HG02610 (cell line): ENCODE data around the gene ZDHHC17.
"Not testable (repeated sequence)": the region's sequence is repeated elsewhere in the genome, so short reads cannot be mapped to it uniquely, and the experiment has no call there.

ENCODE experiments used
- ATAC-seq: cut with Tn5 transposase; IDR thresholded peaks from one replicate; pipeline ENCODE4 v1.9.1; 2021; ENCODE audit warnings: mild to moderate bottlenecking, moderate library complexity; ENCODE audit not compliant: unreplicated experiment

ZDHHC17 gene, protein sequence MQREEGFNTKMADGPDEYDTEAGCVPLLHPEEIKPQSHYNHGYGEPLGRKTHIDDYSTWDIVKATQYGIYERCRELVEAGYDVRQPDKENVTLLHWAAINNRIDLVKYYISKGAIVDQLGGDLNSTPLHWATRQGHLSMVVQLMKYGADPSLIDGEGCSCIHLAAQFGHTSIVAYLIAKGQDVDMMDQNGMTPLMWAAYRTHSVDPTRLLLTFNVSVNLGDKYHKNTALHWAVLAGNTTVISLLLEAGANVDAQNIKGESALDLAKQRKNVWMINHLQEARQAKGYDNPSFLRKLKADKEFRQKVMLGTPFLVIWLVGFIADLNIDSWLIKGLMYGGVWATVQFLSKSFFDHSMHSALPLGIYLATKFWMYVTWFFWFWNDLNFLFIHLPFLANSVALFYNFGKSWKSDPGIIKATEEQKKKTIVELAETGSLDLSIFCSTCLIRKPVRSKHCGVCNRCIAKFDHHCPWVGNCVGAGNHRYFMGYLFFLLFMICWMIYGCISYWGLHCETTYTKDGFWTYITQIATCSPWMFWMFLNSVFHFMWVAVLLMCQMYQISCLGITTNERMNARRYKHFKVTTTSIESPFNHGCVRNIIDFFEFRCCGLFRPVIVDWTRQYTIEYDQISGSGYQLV

DNA sequence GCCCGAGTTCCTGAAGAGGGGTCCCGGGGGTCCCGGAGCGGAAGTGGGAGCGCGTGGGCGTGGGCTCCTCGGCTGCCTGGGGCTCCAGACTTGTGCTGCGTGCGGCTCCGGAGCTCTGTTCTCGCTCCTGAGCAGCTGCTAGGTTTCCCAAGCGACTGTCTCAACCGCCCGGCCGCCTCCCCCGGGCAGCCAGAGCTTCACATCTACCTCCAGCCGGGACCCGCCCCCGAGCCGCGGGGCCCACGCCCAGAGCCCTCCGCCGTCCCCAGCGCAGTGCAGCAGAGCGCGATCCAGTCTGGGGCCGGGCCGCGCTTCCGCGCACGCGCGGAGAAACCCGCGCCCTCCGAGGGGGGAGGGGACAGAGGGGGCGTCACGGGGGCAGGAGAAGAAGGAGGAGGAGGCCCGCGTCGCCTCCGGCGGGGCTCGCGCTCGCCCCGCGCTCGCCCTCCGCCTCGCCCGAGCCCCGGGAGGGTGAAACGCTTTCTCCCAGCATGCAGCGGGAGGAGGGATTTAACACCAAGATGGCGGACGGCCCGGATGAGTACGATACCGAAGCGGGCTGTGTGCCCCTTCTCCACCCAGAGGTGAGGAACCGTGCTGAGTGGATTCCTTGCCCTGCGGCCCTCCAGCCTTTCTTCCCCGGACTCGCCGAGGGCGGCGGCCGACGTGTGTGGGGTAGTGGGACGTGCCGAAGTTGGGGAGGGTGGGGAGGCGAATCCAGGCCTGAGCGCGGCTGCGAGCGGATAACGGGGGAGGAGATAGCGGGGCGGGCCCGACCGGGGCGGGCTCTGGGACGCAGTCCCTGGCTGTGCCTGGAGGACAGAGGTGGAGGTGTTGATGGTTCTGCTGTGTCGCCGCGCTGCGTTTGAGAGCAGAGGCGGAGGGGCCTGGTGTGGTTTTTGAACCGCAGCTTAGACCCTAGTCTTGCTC is at the start of gene ZDHHC17:
Gene ZDHHC17, plus strand, starts transcription at position 370 of the 930 bp plus-strand sequence. Its CDS starts 122 bp downstream, at position 492.
- peak; percentile 92 for ATAC-seq

- ATAC-seq, result no peak
Observed at GRCh38 chr12:76714415-76714814, 49.5 kb upstream of the ZDHHC17 start.

GRCh38 chr12:76714861-76715260 is 49.1 kb upstream of the ZDHHC17 start:
- ATAC-seq, result no peak

- no peak for ATAC-seq
Observed at GRCh38 chr12:76715332-76715731, 48.6 kb upstream of the ZDHHC17 start.

GRCh38 chr12:76717314-76717713 is 46.6 kb upstream of the ZDHHC17 start:
- ATAC-seq, result no peak

- ATAC-seq, result no peak
Observed at GRCh38 chr12:76719171-76720041, 44.5 kb upstream of the ZDHHC17 start.

DNA sequence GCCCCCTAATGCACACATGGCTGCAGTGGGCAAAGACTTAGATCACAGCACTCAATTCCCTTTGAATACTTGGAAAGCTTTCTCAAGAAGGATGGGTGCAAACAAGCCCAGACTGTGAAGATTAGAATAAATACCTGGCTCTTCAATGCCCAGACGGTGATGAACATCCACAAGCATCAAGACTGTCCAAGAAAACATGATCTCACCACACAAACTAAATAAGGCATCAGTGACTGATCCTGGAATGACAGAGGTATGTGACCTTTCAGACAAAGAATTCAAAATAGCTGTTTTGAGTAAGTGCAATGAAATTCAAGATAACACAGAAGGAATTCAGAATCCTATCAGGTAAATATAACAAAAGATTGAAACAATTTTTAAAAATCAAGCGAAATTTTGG is 43.8 kb upstream of the ZDHHC17 start:
- ATAC-seq, result no peak

DNA sequence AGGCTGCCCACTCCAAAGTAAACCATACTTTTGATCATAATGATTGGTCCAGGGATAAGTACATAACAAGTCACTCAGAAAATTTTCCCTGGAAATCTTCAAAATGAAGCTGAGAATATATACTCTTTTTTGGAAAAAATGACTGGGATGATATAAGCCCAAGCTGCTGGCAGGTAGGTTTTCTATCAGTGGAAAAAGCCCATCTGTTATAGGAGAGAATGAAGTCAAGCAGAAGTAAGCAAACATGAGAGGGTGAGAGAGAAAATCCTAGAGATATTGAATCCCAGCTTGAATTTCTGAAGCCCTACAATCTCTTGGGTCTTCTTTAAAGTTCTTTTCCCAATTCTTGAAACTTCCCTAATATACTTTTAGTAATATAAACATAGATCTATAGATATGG is 37.3 kb upstream of the ZDHHC17 start:
- no peak for ATAC-seq

- ATAC-seq, result not testable (repeated sequence)
Observed at GRCh38 chr12:76732188-76732587, 31.7 kb upstream of the ZDHHC17 start.

GRCh38 chr12:76737689-76738088 is 26.2 kb upstream of the ZDHHC17 start:
- not testable (repeated sequence) for ATAC-seq

DNA sequence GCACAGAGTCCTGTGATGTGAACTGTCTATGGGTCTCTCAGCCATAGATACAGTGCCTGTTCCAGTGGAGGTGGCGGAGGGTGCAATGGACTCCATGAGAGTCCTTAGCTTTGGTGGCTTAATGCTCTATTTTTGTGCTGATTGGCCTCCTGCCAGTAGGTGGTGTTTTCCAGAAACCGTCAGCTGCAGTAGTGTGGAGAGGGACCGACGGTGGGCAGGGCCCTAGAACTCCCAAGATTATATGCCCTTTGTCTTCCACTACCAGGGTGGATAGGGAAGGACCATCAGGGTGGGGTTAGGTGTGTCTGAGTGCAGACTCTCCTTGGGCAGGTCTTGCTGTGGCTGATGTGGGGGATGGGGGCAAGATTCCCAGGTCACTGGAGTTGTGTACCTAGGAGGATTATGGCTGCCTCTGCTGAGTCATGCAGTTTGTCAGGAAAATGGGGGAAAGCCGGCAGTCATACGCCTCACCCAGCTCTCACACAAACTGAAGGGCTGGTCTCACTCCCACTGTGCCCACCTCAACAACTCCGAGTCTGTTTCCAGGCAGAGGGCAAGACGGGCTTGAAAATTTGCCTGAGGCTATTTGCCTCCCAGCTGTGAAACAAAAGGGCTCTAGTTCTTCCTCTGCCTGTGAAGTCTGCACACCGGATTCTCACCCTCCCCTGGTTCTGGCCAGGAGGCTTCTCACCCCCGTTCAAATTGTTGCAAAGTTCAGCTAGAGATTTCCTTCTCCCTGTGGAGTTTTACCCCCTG is 24.9 kb upstream of the ZDHHC17 start:
- no peak for ATAC-seq

- ATAC-seq, result no peak
Observed at GRCh38 chr12:76739896-76740295, 24.0 kb upstream of the ZDHHC17 start.

- no peak for ATAC-seq
Observed at GRCh38 chr12:76740501-76740900, 23.4 kb upstream of the ZDHHC17 start.

- ATAC-seq, result no peak
Observed at GRCh38 chr12:76745343-76745742, 18.6 kb upstream of the ZDHHC17 start.

DNA sequence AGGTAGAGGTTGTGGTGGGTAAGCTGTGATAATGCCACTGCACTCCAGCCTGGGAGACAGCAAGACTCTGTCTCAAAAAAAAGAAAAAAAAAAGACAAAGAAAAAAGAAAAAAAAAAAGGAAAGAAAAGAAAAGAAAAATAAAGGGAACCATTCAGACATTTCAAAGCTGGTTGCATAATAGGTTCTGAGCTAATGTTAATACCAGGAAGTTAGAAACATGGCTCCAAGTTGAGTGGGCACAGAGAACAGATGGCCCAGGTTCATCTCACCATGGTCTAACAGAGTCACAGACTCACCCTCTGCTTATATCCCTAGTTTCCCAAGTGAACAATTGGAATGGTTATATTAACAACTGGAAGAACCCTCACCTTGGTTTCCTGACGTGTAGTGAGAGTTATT is 17.4 kb upstream of the ZDHHC17 start:
- no peak for ATAC-seq

- ATAC-seq, result no peak
Observed at GRCh38 chr12:76747245-76747644, 16.7 kb upstream of the ZDHHC17 start.

GRCh38 chr12:76755829-76756379 is 8.0 kb upstream of the ZDHHC17 start:
- no peak for ATAC-seq

- no peak for ATAC-seq
Observed at GRCh38 chr12:76757694-76758093, 6.2 kb upstream of the ZDHHC17 start.

- ATAC-seq, result no peak
Observed at GRCh38 chr12:76762601-76762980, 1.3 kb upstream of the ZDHHC17 start.
